Stimulated activated CD4-positive, alpha-beta T cell treated with anti-CD3 and anti-CD28 coated beads, Interleukin-15, amount 100 ng/mL, for 1 hour (primary cell): ENCODE results near the gene RACK1.

Experiments used
- DNase-seq, 2 donors: peaks; one replicate each; pipeline ENCODE4 v3.0.0-alpha.2; 2020; ENCODE audit warnings: low read depth in 1 of 2, low spot score in 1 of 2

Gene RACK1

DNA sequence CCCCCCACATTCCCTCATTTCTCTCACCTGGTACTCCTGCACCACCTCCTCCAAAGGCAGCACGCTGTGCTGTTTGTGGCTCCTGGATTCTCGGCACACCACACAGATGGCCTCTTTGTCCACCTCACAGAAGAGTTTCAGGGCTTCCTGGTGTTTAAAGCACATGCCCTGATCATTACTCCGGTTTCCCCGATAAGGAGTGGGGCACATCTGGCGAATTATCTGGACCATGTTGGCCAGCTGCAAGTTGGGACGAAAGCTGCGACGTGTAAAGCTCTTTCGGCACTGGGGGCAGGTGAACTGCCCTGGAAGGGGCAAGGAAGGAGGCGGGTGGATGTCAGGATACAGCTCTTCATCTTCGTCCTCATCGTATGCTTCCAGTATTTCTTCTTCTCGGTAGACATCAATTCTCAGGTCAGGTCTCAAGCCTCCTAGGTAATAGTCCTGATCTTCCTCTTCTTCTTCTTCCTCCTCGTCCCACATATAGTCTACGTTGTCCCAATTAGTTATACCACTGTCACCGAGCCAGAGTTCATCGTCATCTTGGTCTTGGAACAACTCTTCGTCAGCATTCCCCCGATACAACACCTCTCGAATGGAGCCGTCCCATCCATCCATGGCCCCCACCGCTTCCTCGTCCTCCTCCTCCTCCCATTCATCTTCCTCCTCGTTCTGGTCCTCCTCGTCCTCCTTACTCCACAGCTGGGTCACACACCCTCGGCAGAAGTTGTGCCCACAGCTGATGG is 16.4 kb upstream of the RACK1 start:
- no peak for DNase-seq

DNA sequence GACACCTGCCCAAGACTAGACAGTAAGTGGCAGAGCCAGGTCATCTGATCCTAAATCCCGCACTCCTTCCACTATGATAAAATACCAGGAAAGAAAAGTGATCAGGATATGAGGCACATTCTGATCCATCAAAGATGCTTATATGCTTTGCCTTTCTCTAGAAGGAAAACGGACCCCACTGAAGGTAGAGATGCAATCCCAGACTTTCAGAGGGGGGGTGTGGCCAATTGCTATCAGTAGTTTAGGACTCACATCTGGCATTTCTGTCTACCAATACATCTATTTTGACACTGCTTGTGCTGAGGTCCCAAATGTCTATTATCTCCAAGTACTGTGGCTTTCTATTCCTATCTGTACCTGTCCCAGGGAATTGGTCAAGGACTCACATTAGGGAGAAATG is 15.6 kb upstream of the RACK1 start:
- DNase-seq, result no peak

DNA sequence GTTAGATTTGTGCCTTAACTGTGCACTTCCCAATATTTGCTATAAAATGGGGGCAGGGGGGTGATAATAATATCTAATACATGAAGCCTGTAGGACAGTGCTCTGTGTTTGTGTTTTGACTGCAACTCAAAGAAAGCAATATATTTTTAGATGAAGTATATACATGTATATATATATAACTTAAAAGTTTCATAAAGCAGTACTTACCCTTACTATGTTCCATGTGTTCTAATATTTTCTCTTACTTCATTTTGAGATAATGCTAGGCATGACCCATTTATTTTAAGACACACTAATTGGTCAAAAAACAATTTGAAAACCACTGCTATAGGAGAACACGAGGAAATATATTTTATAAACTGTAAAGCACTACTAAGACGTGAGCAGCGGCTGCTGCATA is 14.9 kb upstream of the RACK1 start:
- DNase-seq, result no peak

DNA sequence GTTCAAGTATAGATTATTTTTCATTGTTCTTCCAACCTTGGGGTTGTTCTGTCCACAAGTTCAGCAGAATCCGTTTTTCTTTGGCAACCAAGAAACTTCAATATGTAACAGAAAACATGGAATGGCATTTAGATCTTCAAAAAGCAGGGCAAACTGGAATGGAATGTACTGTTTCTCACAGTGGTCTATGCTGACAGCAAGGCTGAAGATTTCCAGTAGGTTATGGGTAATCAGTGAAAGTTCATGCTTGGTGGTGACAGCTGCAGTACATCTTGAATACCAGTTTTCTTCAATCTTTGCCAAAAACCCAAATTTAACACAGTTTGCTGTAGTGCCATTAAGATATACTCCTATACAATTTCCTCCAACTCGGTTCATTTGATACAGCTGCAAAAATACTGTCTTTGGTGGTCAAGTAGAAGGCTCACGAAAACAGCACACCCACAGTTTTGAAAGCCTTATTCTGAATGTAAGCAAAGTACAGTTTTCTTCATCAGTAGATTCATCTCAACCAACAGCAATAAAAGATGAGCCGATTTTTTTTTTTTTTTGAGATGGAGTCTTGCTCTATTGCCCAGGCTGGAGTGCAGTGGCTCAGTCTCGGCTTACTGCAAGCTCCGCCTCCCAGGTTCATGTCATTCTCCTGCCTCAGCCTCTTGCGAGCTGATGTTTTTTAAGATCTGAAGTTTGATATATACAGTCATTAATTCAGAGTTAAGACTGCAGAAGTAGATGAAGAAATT is 12.3 kb upstream of the RACK1 start:
- no peak for DNase-seq

DNA sequence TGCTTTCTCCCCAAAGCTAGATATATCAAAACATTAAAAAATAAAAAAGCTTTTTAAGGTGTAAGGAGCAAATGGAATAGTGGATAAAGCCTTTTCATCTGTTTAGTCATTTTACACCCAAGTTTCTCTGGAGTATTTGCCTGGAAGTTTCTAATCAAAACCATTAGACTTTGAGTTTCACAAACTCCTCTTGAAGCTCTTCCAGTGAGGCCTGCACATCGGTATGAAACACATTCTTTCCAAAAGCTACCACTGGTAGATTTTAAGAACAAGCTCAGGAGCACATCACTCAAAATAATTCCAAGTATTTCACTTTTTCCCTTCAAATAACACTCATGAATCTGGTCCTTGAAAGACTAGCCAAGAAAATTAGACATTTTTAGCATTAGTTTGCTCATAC is 11.6 kb upstream of the RACK1 start:
- no peak for DNase-seq

DNA sequence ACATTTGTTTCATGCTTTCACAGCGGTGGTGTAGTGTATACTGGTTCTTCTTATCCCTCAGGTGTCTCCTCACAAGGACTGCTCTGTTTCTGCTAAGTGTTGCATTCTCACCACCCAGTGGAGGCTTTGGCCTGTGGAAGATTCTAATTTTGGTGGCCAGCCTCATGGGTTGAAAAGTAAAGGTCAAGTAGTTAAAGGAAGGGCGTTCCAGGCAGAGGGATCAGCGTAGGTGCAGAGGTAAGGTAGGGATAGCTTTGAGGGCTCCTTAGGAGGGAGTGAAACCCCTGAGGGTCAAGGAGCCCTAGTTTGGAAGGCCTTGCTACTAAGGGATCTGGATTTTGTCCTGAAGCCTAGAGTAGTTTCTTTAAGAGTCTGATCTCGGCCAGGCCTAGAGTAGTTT is 4.6 kb upstream of the RACK1 start:
- DNase-seq, result no peak

DNA sequence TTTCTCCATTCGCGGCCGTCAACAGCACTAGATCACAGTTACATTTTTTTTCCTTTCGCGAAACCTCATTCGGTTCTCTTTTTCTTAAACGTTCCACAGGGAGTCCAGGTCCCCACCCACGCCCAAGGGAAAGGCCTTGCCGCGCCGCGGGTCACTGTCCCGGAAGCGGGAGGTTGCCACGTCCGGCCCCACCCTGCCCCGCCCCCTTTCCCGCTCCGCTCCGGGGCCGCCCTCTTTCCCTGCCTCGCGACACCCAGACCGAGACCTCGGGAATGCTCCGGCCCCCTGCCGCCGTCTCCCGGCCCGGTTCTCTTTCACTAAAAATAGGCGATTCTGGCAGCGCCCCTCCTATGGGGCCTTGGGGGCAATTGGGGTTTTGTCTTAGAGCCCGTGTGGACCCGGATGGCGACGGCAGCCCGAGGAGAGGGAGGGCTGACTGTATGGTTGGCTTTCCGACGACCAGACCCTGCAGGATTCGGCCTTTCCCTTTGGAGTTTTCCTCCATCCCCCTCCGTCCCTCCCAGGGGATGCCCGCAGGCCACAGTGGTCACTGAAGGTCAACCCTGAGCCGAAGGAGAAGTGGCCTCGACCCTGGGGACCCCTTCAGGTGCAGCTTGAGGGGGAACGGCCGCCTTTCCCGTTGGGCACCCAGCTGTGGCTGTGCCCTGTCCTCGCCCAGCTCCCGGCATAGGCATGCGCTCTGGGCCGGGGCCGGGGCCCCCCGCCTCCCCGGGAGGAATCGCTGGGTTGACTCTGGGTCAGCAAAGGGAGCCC is 2.8 kb upstream of the RACK1 start:
- peak; percentile 54 to 63 for DNase-seq

DNA sequence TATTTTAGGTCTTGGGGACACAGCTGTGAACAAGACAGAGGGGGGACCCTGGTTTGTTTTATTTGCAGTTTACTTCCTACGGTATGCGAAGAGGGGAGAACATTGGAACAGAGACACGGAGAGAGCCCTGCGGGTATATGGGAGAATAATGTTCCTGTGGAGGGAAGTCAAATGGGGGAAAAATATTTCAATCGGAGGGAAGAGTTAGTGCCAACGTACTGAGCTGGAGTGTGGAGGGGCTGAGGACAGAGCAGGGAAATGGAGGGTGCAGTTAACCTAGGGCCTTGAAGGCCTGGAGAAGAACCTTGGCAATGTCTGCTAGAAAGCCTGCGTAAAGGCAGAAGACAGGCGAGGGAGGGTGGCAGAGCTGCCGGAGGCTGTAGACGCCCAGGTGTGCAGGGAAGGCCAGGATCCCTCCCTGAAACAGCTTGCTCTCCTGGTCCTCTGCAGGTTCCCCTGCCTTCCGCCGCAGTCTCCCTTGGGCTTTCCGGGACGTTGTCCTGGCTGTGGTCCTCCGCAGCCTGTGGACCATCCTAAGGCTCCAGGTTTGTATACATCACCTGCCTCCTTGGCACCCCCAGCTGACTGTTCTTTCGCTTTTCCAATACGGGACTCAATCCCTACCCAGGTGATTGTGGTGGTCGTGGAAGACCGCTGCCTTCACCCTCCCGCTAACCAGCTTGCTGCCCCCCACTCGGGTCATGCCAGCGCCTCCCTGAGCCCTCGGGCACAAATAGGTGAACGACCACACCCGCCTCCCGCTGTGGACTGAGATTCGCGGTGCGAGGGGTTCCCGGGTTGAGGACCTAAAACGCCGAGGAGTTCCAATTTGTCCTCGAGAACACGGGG is 1.9 kb upstream of the RACK1 start:
- DNase-seq, result no peak

DNA sequence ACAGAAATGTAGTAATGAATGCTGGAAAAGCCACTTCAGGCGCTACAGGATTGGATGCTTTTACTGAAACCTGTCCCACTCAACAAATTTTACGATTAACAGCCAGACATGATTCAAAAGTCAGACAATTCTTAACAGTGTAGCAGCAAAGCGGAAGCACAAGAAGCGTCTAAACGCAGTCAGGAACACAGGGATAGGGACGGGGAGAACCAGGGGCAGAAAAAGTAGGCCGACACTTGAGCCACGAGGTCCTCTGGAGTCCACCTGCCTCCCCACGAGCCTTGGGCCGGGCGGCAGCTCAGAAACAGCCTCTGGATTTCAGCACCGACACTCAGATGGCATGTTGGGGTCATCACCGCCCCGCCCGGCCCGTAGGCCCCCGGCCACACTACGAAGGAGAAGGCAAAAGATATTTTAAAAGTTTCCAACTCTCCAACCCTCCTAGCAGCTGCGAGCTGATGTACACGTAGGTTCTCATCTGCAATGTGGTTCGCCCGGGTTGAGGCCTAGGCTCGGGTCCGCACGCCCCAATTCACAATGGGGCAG is 615 bp downstream of the RACK1 start:
- DNase-seq, result peak in 1 of 2 donors; percentile 18

DNA sequence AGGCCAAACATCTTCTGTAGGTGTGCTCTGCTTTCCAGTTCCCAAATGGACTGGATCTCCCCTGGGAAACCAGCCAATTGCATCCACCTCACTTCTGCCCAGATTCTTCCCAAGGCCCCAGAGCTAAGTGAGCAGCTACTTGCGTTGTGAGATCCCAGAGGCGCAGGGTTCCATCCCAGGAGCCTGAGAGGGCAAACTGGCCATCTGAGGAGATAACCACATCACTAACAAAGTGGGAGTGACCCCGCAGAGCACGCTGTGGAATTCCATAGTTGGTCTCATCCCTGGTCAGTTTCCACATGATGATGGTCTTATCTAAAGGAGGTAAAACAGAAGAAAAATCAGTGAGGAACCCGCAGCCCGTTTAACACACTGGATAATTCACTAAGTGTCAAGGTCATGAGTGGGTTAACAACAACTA is 1.7 kb downstream of the RACK1 start:
- DNase-seq, result no peak

DNA sequence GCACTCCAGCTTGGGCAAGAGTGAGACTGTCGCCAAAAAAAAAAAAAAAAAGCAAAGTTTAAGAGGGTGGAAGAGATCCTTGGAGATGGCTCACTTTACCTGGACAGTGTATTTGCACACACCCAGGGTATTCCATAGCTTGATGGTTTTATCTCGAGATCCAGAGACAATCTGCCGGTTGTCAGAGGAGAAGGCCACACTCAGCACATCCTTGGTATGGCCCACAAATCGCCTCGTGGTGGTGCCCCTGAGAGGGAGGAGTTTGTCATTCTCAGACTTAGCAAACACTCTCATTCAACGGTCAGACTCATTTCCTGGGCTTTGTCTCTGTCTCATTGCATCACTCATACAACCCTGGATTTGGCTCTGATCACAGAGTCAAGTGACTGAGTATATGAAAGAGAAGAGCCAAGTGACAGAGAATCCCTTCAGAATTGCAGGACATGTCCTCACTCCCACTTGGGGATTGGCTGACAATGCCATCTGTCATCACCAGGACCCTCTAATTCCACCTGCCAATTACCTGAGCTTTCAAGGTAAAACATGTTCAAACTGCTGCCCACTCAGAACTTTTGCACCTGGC is 2.2 kb downstream of the RACK1 start:
- DNase-seq, result no peak

DNA sequence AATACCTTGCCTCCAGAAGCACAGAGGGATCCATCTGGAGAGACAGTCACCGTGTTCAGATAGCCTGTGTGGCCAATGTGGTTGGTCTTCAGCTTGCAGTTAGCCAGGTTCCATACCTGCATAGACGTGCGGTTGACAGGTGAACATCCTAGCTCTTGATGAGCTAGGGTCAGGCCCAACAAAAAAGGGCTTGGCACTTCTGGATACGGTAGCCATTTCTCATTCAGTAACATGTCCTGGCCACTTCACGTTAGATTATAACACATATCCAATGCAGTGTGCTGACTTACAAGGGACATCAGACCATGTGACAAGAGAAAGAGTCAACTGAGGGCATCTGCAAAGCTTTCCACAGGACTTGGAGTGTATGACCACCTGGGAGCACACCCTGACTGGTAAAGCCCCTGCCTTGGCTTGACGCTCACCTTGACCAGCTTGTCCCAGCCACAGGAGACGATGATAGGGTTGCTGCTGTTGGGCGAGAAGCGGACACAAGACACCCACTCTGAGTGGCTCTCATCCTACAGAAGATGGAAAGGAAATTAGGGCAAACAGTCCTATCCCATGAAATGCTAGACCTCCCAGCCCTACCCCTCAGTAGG is 4.5 kb downstream of the RACK1 start:
- DNase-seq, result no peak

DNA sequence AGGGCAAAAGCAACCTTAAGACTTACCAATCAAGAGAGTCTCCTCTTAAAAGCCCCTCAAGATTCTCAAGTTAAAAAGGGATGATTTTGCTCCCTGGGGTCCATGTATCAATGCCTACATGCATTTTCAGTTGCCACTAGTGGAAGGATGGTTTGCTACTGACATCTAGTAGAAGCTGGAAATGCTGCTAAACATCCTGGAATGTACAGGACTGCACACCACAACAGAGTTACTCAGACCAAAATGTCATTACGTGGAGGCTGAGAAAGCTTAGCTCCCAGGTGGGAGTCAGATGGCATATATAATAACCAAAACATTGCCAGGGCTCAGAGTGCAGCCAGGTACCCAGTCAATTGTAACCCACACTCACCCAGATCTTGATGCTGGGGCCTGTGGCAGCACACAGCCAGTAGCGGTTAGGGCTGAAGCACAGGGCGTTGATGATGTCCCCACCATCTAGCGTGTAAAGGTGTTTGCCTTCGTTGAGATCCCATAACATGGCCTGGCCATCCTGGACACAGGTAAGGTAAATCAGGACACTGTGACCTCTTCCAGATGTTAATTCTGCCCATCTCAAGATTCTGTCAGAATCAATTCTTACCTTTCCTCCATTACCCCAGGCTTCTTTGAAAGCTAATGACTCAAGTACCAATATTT is 5.8 kb downstream of the RACK1 start:
- DNase-seq, result no peak

DNA sequence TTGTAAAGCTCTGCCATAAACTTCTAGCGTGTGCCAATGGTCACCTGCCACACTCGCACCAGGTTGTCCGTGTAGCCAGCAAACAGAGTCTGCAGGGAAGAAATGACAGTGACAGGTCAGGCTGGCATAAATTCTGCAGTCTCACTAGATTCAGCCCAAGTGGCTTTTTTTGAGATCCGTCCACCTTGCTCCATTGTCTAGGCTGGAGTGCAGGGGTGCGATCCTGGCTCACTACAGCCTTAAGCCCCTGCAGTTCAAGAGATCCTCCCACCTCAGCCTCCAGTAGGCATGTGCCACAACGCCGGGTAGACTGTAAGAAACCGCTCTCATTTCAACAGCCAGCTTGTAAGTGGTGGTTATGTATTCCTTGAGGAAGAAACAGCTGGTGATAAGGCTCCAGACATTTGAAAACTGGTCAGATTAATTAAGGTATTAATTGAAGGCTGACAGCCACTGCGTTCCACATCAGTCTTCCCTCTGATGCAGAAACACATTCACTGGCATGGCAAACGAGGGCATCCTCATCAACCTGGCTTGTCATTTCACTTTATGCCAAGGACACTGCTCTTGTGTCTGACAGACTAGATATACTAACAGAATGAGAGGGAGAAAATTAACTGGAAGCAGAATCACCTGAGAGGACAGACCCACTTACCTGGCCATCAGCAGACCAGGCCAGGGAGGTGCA is 6.6 kb downstream of the RACK1 start:
- DNase-seq, result no peak

DNA sequence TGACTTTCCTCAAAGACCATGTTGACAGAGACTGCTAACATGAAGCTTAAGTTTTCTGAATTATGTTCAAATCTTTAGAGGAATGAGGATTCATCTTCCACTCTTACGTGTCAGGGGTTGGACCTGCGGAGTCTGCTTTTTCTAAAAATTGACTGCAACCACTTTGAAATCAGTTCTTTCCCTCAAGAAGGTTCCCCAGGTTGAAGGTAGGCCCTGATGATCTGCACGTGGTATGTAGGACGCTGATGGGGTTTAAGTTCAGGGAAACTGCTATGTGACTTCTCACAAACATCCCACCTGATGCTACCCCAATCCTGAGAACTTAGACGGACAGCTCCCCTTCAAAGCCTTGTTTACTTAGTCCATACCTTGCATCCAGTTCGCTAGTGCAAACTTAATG is 7.2 kb downstream of the RACK1 start:
- DNase-seq, result no peak

DNA sequence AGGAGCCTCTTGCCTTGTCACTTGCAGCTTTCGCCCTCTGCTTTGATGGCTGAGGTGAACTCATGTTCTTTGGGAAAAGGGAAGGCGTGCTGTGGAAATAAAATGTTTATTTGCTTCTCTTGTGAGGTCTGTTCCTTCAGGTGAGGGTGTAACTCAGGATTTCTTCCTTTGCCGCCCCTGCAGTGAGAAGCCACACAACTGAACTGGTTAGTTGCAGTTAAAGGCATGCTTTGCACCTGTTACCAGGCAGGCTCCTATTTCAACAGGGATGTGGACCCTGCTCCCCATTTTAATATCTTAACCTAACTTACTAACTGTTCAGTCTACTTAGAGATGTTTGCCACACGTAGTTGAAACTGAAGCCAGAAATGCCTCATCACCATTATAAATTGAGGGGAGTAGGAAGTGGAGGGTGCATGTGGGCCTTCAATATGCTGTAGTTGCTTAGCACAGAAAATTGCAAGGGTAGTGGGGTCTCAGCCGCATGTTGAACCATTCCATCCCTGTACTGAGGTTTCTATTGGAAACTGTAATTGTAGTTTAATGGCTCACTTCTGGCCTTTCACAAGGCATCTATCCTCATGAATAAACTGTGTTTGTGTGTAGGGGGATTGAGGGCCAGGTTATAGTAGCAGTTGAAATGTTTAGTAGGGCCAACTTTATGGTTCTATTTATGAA is 7.9 kb downstream of the RACK1 start:
- no peak for DNase-seq

DNA sequence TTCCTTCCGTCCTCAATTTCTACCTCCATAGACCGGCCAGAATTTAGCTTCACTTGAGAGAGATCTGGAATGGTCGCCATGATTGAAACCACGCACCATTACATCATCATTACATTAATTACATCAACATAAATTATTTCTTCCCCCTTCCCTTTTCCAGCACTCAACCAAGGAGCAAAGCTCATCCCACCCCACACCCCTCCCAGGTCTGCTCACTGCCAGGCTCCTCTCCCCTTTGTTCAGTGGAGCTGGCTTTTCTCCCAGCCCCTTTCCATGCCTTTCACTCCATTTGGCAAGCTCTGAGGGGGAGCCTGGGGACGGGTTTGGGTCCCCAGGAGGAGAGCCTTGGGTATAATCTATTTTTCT is 8.4 kb downstream of the RACK1 start:
- no peak for DNase-seq
